ENCODE data around the gene EFEMP1. TPM values are rescaled to one million over a fixed set of nuclear protein-coding genes. Genes with fewer than 3 reads are reported as not detected.

Gene EFEMP1
- total and polyA plus RNA-seq, 12 donors = 15.7 to 157 (median 32.5) TPM

- intact Hi-C loops (cut with DNase I) = no loop called here
- H3K27me3 ChIP-seq = peaks cover 0 to 8% (median 0%) of the 10 kb centered on the region in 7 donors
- no peak for ATAC-seq
- no peaks in the 10 kb centered on the region for H3K36me3 ChIP-seq
- H3K4me1 ChIP-seq = peaks cover 0 to 5% (median 0%) of the 10 kb centered on the region in 9 donors
- no peaks in the 10 kb centered on the region for H3K9me3 ChIP-seq
- 93 to 96% methylated on average over 2 of the region's 2 CpGs for WGBS, 2 donors
- H3K27ac ChIP-seq = no peak overlapping the region
- no peak for DNase-seq
- H3K4me3 ChIP-seq = no peak overlapping the region
- TF ChIP-seq CTCF (IDR thresholded peaks at IDR 0.05) = no peak
Measured at GRCh38 chr2:55910077-55910476, 13.5 kb downstream of the EFEMP1 start.

GRCh38 chr2:55907686-55908085 lies 15.9 kb downstream of the EFEMP1 start:
- intact Hi-C loops (cut with DNase I) = loop anchor here in 1 of 10 donors (2.0 kb wide), 1 partner anchor 59 kb away; no protein-coding TSS in a partner anchor

GRCh38 chr2:55906993-55907392 lies 16.6 kb downstream of the EFEMP1 start:
- Histone ChIP-seq H3K4me1 (peaks cover 0 to 5% (median 0%) of the 10 kb centered on the region in 9 donors), H3K9me3 (peaks cover 0 to 17% (median 6%) of the 10 kb centered on the region in 11 donors), H3K27ac (no peak overlapping the region), H3K27me3 (peaks cover 0 to 8% (median 0%) of the 10 kb centered on the region in 7 donors), H3K4me3 (no peak overlapping the region), H3K36me3 (no peaks in the 10 kb centered on the region)
- WGBS, 2 donors = 79 to 89% methylated on average over 1 of the region's 1 CpG
- DNase-seq = no peak
- TF ChIP-seq CTCF (IDR thresholded peaks at IDR 0.05) = no peak
- no peak for ATAC-seq
- intact Hi-C loops (cut with DNase I) = no loop called here

More at GRCh38 chr2:55907686-55908085, 15.9 kb downstream of the EFEMP1 start:
- Histone ChIP-seq H3K27me3 (peaks cover 0 to 8% (median 0%) of the 10 kb centered on the region in 7 donors), H3K9me3 (peaks cover 0 to 17% (median 6%) of the 10 kb centered on the region in 11 donors), H3K4me3 (no peak overlapping the region), H3K36me3 (no peaks in the 10 kb centered on the region), H3K27ac (no peak overlapping the region), H3K4me1 (peaks cover 0 to 5% (median 0%) of the 10 kb centered on the region in 9 donors)
- TF ChIP-seq CTCF (IDR thresholded peaks at IDR 0.05) = no peak
- 44 to 49% methylated on average over 3 of the region's 3 CpGs for WGBS, 2 donors
- DNase-seq = no peak
- no peak for ATAC-seq

GRCh38 chr2:55903727-55904126 lies 19.9 kb downstream of the EFEMP1 start:
- TF ChIP-seq CTCF (IDR thresholded peaks at IDR 0.05) = no peak
- no peaks in the 10 kb centered on the region for H3K36me3 ChIP-seq
- ATAC-seq (no peak), DNase-seq (no peak)
- H3K27ac ChIP-seq = no peak overlapping the region
- peaks cover 0 to 17% (median 6%) of the 10 kb centered on the region in 11 donors for H3K9me3 ChIP-seq
- intact Hi-C loops (cut with DNase I) = no loop called here
- H3K27me3 ChIP-seq = no peaks in the 10 kb centered on the region
- WGBS, 2 donors = 87 to 90% methylated on average over 2 of the region's 2 CpGs
- peaks cover 0 to 4% (median 0%) of the 10 kb centered on the region in 9 donors for H3K4me1 ChIP-seq
- H3K4me3 ChIP-seq = no peak overlapping the region

All from heart right ventricle (tissue), 16 donors.